IMR-90 (cell line): Measurements from ENCODE around the gene CHRNA3. TPM values are rescaled to one million over a fixed set of nuclear protein-coding genes. Genes with fewer than 3 reads are reported as not detected.

Experiments
- ATAC-seq: fragments of 200-7000 bp; cut with Tn5 transposase; 2 replicates; pipeline ENCODE4 v1.9.1; 2020; ENCODE audit warnings: low read depth, mild to moderate bottlenecking, moderate library complexity
- BruUV-seq: library from RNA; stranded (reverse); fragments of 400-500 nt; replicated peaks from 2 replicates; lab custom pipeline; 2021; lab: Mats Ljungman, UMichigan
- CTCF ChIA-PET: fragments of 300-600 bp; formaldehyde crosslinking; extraction: SDS; loops from one replicate; lab custom pipeline; 2021; ENCODE audit warnings: antibody characterized with exemption; lab: Yijun Ruan, JAX
- POLR2A ChIA-PET: fragments of 300-600 bp; sonication (Branson Sonifier 250); formaldehyde crosslinking; loops from one replicate; lab custom pipeline; 2022; ENCODE audit warnings: antibody characterized with exemption; ENCODE audit not compliant: unreplicated experiment; lab: Charles Lee
- DNase-seq: peaks from one replicate; pipeline ENCODE4 v3.0.0; 2013
- H2AFZ ChIP-seq: replicated peaks from 2 replicates; pipeline ENCODE3; 2013; ENCODE audit warnings: low read length, mild to moderate bottlenecking; ENCODE audit not compliant: poor library complexity
- H2AK5ac ChIP-seq: 2 replicates; pipeline ENCODE4 v1.6.1; 2013; ENCODE audit warnings: low read depth, low read length, inconsistent platforms
- H2AK9ac ChIP-seq: replicated peaks from 2 replicates; pipeline ENCODE3; 2013; ENCODE audit warnings: mild to moderate bottlenecking, low read depth, low read length, moderate library complexity; ENCODE audit not compliant: poor library complexity
- H2BK120ac ChIP-seq: 2 replicates; pipeline ENCODE4 v1.6.1; 2013; ENCODE audit warnings: low read depth, low read length, inconsistent platforms
- H2BK15ac ChIP-seq: 3 replicates; pipeline ENCODE4 v1.6.1; 2013; ENCODE audit warnings: low read depth, low read length, inconsistent platforms
- H2BK20ac ChIP-seq: 2 replicates; pipeline ENCODE4 v1.6.1; 2013; ENCODE audit warnings: low read depth, mild to moderate bottlenecking, inconsistent platforms, low read length, moderate library complexity
- H2BK5ac ChIP-seq: 2 replicates; pipeline ENCODE4 v1.6.1; 2013; ENCODE audit warnings: mild to moderate bottlenecking, low read depth, low read length, inconsistent platforms; ENCODE audit not compliant: poor library complexity, severe bottlenecking
- H3K14ac ChIP-seq: replicated peaks from 2 replicates; pipeline ENCODE4 v1.6.1; 2013; ENCODE audit warnings: low read depth, low read length, inconsistent platforms
- H3K18ac ChIP-seq: 2 replicates; pipeline ENCODE4 v1.6.1; 2013; ENCODE audit warnings: low read depth, low read length, control low read depth
- H3K23ac ChIP-seq: 2 replicates; pipeline ENCODE4 v1.6.1; 2013; ENCODE audit warnings: low read depth, low read length, inconsistent platforms
- H3K27ac ChIP-seq: 2 replicates; pipeline ENCODE4 v1.5.1; 2013; ENCODE audit warnings: mild to moderate bottlenecking, control low read depth, low read length; ENCODE audit not compliant: insufficient read depth
- H3K27me3 ChIP-seq: 2 replicates; pipeline ENCODE4 v1.6.1; 2013; ENCODE audit warnings: low read length; ENCODE audit not compliant: control insufficient read depth, insufficient read depth
- H3K36me3 ChIP-seq: 2 replicates; pipeline ENCODE4 v1.6.1; 2013; ENCODE audit warnings: low read length, mixed read lengths; ENCODE audit not compliant: control insufficient read depth, insufficient read depth
- H3K4ac ChIP-seq: 2 replicates; pipeline ENCODE4 v1.6.1; 2013; ENCODE audit warnings: low read depth, low read length, inconsistent platforms
- H3K4me1 ChIP-seq: 2 replicates; pipeline ENCODE4 v1.6.1; 2013; ENCODE audit warnings: low read length, mixed read lengths; ENCODE audit not compliant: control insufficient read depth, insufficient read depth
- H3K4me2 ChIP-seq: 2 replicates; pipeline ENCODE4 v1.6.1; 2013; ENCODE audit warnings: low read depth, mild to moderate bottlenecking, control low read depth, low read length, moderate library complexity
- H3K4me3 ChIP-seq: 2 replicates; pipeline ENCODE4 v1.5.1; 2013; ENCODE audit warnings: low read depth, mild to moderate bottlenecking, control low read depth, low read length, moderate library complexity; ENCODE audit not compliant: insufficient read depth
- H3K56ac ChIP-seq: 2 replicates; pipeline ENCODE4 v1.6.1; 2013; ENCODE audit warnings: low read length, inconsistent platforms; ENCODE audit not compliant: insufficient read depth; ENCODE audit errors: extremely low read depth
- H3K79me1 ChIP-seq, 2 experiments: 2 replicates each; pipeline ENCODE4 v1.6.1; 2013; ENCODE audit warnings: low read length in 2 of 2, inconsistent platforms in 1 of 2, low read depth in 1 of 2
- H3K9ac ChIP-seq: 2 replicates; pipeline ENCODE4 v1.6.1; 2013; ENCODE audit warnings: low read depth, low read length, control low read depth
- H3K9me1 ChIP-seq: 2 replicates; pipeline ENCODE4 v1.6.1; 2013; ENCODE audit warnings: low read length, inconsistent platforms; ENCODE audit not compliant: insufficient read depth
- H3K9me3 ChIP-seq: 2 replicates; pipeline ENCODE4 v1.6.1; 2013; ENCODE audit warnings: low read length; ENCODE audit not compliant: control insufficient read depth, insufficient read depth
- H4K20me1 ChIP-seq: 2 replicates; pipeline ENCODE4 v1.6.1; 2013; ENCODE audit warnings: low read length, inconsistent platforms; ENCODE audit not compliant: insufficient read depth
- H4K5ac ChIP-seq: 2 replicates; pipeline ENCODE4 v1.6.1; 2013; ENCODE audit warnings: mild to moderate bottlenecking, low read depth, low read length, control low read depth
- H4K8ac ChIP-seq, 2 experiments: 2 replicates each; pipeline ENCODE4 v1.6.1; 2013; ENCODE audit warnings: low read depth in 2 of 2, low read length in 2 of 2, control low read depth in 1 of 2, inconsistent platforms in 1 of 2
- H4K91ac ChIP-seq: 2 replicates; pipeline ENCODE4 v1.6.1; 2013; ENCODE audit warnings: low read depth, low read length, inconsistent platforms; ENCODE audit not compliant: insufficient read depth
- BHLHE40 ChIP-seq: fragments of 150-350 bp; IDR thresholded peaks from 2 replicates; pipeline ENCODE4 v1.6.1; 2016; ENCODE audit warnings: mild to moderate bottlenecking, low read depth, low read length
- CEBPB ChIP-seq: IDR thresholded peaks from 2 replicates; pipeline ENCODE4 v1.6.1; 2012; ENCODE audit warnings: low read depth, low read length, improper control_type of control experiment
- CHD1 ChIP-seq: IDR thresholded peaks from 2 replicates; pipeline ENCODE4 v1.6.1; 2012; ENCODE audit warnings: low read depth, low read length, improper control_type of control experiment
- ELK1 ChIP-seq: fragments of 150-350 bp; IDR thresholded peaks from 2 replicates; pipeline ENCODE4 v1.6.1; 2016; ENCODE audit warnings: low read depth, mild to moderate bottlenecking, low read length, moderate library complexity, borderline replicate concordance
- NFE2L2 ChIP-seq: fragments of 150-350 bp; IDR thresholded peaks from 2 replicates; pipeline ENCODE4 v1.6.1; 2016; ENCODE audit warnings: low read depth, mild to moderate bottlenecking, low read length
- RAD21 ChIP-seq: IDR thresholded peaks from 2 replicates; pipeline ENCODE4 v1.6.1; 2012; ENCODE audit warnings: low read length, improper control_type of control experiment
- RCOR1 ChIP-seq: IDR thresholded peaks from 2 replicates; pipeline ENCODE4 v1.6.1; 2012; ENCODE audit warnings: mild to moderate bottlenecking, low read length, improper control_type of control experiment; ENCODE audit not compliant: insufficient replicate concordance
- RFX5 ChIP-seq: IDR thresholded peaks from 2 replicates; pipeline ENCODE4 v1.8.0; 2012; ENCODE audit warnings: low read depth, mild to moderate bottlenecking, low read length, moderate library complexity
- USF2 ChIP-seq: fragments of 150-350 bp; IDR thresholded peaks from 2 replicates; pipeline ENCODE4 v1.6.1; 2017; ENCODE audit warnings: mild to moderate bottlenecking, antibody characterized with exemption, low read length, low read depth
- WGBS, 2 experiments: methylation state at CpG; one replicate each; pipeline versions ENCODE4 v1.1.5 to v1.1.7; 2013; ENCODE audit warnings: missing lambda C conversion rate in 2 of 2; ENCODE audit not compliant: insufficient read length in 1 of 2; ENCODE audit errors: extremely low coverage in 2 of 2; 5-methylcytosine and 5-hydroxymethylcytosine counted together
- dilution Hi-C: fragments of 300-500 bp; cut with HindIII; formaldehyde crosslinking; loops from one replicate; pipeline ENCODE4 v1.14.3; 2018; ENCODE audit warnings: low sequenced_read_pairs; ENCODE audit not compliant: unreplicated experiment
- in situ Hi-C: fragments of 300-500 bp; cut with MboI; formaldehyde crosslinking; loops from 3 replicates; pipeline ENCODE4 v1.14.3; 2019; ENCODE audit warnings: low sequenced_read_pairs, inconsistent platforms, mixed read lengths
- intact Hi-C: fragments of 100-400 bp; cut with micrococcal nuclease; formaldehyde crosslinking; loops from 2 replicates; pipeline ENCODE4 v1.10.0; 2022
- polyA plus RNA-seq, 3 experiments: library from polyadenylated mRNA; depleted of rRNA; stranded (reverse); fragments of >200 nt; gene quantifications; 2 replicates each; pipeline ENCODE4 v1.2.3, GENCODE V29; 2012; ENCODE audit warnings: low replicate concordance in 1 of 3
- total RNA-seq: library from RNA; depleted of rRNA; stranded (reverse); fragments of >200 nt; gene quantifications from 2 replicates; pipeline ENCODE4 v1.2.3, GENCODE V29; 2012

Gene CHRNA3
- total and polyA plus RNA-seq, 2 of the 4 experiments (the other 2 are of a cell fraction): not detected

GRCh38 chr15:78668987-78669386 lies 48.2 kb upstream of the CHRNA3 start:
- H3K14ac ChIP-seq: no peak overlapping the region
- H3K4me1 ChIP-seq: no peaks in the 10 kb centered on the region
- H2BK120ac ChIP-seq: no peak overlapping the region
- no peaks in the 10 kb centered on the region for H4K20me1 ChIP-seq
- H3K56ac ChIP-seq: no peak overlapping the region
- dilution Hi-C loops: no loop called here
- no CpG with 5 or more reads among the region's 2 CpGs for WGBS, 2 experiments
- no TSS peak for BruUV-seq
- H2AK9ac ChIP-seq: no peak overlapping the region
- peaks cover 28% of the 10 kb centered on the region for H3K27me3 ChIP-seq
- H3K4ac ChIP-seq: no peak overlapping the region
- no peak overlapping the region for H4K5ac ChIP-seq
- no peak overlapping the region for H4K8ac ChIP-seq
- H3K23ac ChIP-seq: no peak overlapping the region
- H2BK20ac ChIP-seq: no peak overlapping the region
- ChIA-PET POLR2A (no interaction called here), CTCF (no interaction called here)
- no peak for TF ChIP-seq RFX5
- TF ChIP-seq NFE2L2: no peak
- TF ChIP-seq ELK1: no peak
- TF ChIP-seq USF2: no peak
- TF ChIP-seq CHD1: no peak
- no peak for TF ChIP-seq RCOR1
- no peak for TF ChIP-seq CEBPB
- TF ChIP-seq RAD21: no peak
- TF ChIP-seq BHLHE40: no peak
- H3K9me3 ChIP-seq: no peaks in the 10 kb centered on the region
- in situ Hi-C loops: no loop called here
- DNase-seq: no peak
- H2BK15ac ChIP-seq: no peak overlapping the region
- H2BK5ac ChIP-seq: no peak overlapping the region
- intact Hi-C loops: no loop called here
- H3K36me3 ChIP-seq: no peaks in the 10 kb centered on the region
- H3K4me2 ChIP-seq: no peak overlapping the region
- no peak overlapping the region for H3K27ac ChIP-seq
- no peak overlapping the region for H3K18ac ChIP-seq
- no peak overlapping the region for H2AFZ ChIP-seq
- H3K9me1 ChIP-seq: no peaks in the 10 kb centered on the region
- no peak overlapping the region for H3K9ac ChIP-seq
- no peak overlapping the region for H3K4me3 ChIP-seq
- H2AK5ac ChIP-seq: no peak overlapping the region
- ATAC-seq: no peak
- no peaks in the 10 kb centered on the region for H3K79me1 ChIP-seq
- H4K91ac ChIP-seq: no peak overlapping the region
